ENCODE measurements around the gene TEPSIN. TPM values are rescaled to one million over a fixed set of nuclear protein-coding genes. Genes with fewer than 3 reads are reported as not detected.
A peak's percentile ranks its signal among the peaks of the same experiment; 100 is the strongest.

Gene TEPSIN
- total RNA-seq, 4 donors from 2014 or later, result 19.5 to 31.6 (median 23.5) TPM

DNA sequence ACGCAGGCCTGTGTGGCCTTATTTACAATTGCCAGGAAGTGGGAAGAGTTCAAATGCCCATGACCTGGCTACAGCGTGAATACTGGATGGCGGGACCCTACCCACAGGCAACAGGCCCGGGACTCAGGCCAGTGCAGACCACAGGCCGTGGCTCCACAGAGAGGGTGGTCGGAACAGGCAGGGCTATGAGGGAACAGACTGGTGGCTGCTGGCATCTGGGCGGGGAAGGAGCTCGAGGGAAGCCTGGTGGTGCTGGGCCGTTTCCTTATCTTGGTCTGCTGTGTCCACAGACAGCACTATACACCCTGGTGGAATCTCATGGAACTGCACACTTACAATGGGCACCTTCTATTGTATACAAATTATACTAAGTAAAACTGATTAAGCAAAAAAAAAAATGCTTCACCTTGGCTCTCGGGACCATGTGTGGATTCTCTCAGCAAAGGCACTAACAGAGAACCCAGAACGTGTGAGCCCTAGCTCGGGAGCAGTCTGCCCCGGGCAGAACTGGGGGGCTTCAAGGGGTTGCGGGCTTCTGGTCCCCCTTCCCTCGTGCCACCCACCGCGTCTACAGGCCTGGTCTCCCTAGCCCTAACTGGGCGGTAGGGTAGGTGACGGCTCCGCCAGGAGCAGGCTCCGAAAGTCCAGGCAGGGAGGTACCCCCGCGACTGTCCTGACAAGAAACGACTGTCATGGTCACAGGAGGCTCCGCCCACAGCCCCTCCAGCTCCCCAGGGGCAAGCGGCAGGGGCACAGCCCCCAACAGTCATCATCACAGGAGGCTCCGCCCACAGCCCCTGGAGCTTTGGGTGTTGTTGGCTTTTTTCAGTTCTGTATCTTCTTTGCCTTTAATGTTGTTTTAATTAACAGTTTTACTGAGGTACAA is 37.9 kb downstream of the TEPSIN start:
- intact Hi-C loops (cut with DNase I), result no loop called here
- Histone ChIP-seq H3K9me3 (no peaks in the 10 kb centered on the region), H3K27ac (replicated peaks in 1 of 4) (no peak overlapping the region), H3K4me1 (peaks cover 9 to 15% (median 9%) of the 10 kb centered on the region in 4 donors), H3K4me3 (no peak overlapping the region), H3K27me3 (no peaks in the 10 kb centered on the region), H3K36me3 (peaks cover 0 to 69% (median 42%) of the 10 kb centered on the region in 4 donors)
- 63% methylated on average over 20 of the region's 27 CpGs for WGBS
- no peak for DNase-seq (ENCODE audit: extremely low spot score)
- no peak for TF ChIP-seq EP300 (IDR thresholded peaks at IDR 0.05)
- peak; percentile 52 to 64 (median 55) for TF ChIP-seq CTCF (IDR thresholded peaks at IDR 0.05)

GRCh38 chr17:81200201-81200600 is 38.7 kb downstream of the TEPSIN start:
- H3K4me3 ChIP-seq, result no peak overlapping the region
- no peaks in the 10 kb centered on the region for H3K9me3 ChIP-seq
- TF ChIP-seq POLR2A (IDR thresholded peaks at IDR 0.05; ENCODE audit: low read depth) (no peak), POLR2AphosphoS5 (IDR thresholded peaks at IDR 0.05) (no peak), CTCF (IDR thresholded peaks at IDR 0.05) (no peak), EP300 (IDR thresholded peaks at IDR 0.05) (no peak)
- H3K4me1 ChIP-seq, result peaks cover 9 to 15% (median 12%) of the 10 kb centered on the region in 4 donors
- no peak for DNase-seq (ENCODE audit: extremely low spot score)
- no peaks in the 10 kb centered on the region for H3K27me3 ChIP-seq
- H3K27ac ChIP-seq (replicated peaks in 1 of 4), result no peak overlapping the region
- H3K36me3 ChIP-seq, result peaks cover 0 to 66% (median 42%) of the 10 kb centered on the region in 4 donors
- 87% methylated on average over 3 of the region's 18 CpGs for WGBS
- intact Hi-C loops (cut with DNase I), result no loop called here

- no peak for TF ChIP-seq POLR2AphosphoS5 (IDR thresholded peaks at IDR 0.05)
- no peak for TF ChIP-seq EP300 (IDR thresholded peaks at IDR 0.05)
- TF ChIP-seq CTCF (IDR thresholded peaks at IDR 0.05), result no peak
- TF ChIP-seq POLR2A (IDR thresholded peaks at IDR 0.05; ENCODE audit: low read depth), result no peak
- intact Hi-C loops (cut with DNase I), result loop anchor here (5.0 kb wide), 1 partner anchor 57 kb away; no protein-coding TSS in a partner anchor
- H3K36me3 ChIP-seq, result peaks cover 0 to 64% (median 40%) of the 10 kb centered on the region in 4 donors
These were observed 39.4 kb downstream of the TEPSIN start for GRCh38 chr17:81199482-81199830.

DNA sequence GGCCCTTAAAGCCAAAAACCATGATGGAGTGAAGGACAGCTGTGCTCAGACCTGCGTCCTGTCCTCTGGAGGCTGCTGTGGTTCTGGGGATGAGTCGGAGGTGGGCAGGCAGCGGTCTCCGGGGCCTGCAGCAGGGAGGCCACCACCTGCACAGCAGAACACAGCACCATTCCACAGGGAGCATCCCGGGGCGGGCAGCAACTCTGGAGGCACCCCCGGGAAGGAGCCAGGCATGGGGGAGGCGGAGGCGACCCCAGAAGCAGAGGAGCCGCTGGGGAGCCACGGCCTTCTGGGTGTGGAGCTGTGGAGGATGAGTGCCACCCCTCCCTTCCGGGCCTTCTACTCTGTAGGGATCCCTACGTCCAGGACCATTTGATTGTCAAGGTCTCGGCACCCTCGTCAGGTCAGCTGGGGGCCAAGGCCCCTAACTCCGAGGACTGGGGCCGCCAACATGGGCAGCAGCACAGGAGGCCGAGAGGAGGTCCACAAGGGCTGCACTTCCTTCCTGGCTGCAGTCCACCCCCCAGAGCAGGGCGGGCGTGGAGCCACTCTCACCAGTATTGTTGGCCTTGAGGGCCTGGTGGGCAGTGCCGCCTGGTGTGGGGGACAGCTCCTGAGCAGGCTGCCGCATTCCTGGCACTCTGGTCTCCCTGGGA is 39.9 kb downstream of the TEPSIN start:
- Histone ChIP-seq H3K27ac (replicated peaks in 1 of 4) (no peak overlapping the region), H3K36me3 (peaks cover 0 to 60% (median 39%) of the 10 kb centered on the region in 4 donors), H3K4me3 (no peak overlapping the region), H3K9me3 (no peaks in the 10 kb centered on the region), H3K4me1 (peaks cover 9 to 19% (median 12%) of the 10 kb centered on the region in 4 donors), H3K27me3 (no peaks in the 10 kb centered on the region)
- DNase-seq (ENCODE audit: extremely low spot score), result no peak
- 97% methylated on average over 16 of the region's 22 CpGs for WGBS
- no peak for TF ChIP-seq CTCF (IDR thresholded peaks at IDR 0.05)
- TF ChIP-seq POLR2AphosphoS5 (IDR thresholded peaks at IDR 0.05), result no peak
- TF ChIP-seq EP300 (IDR thresholded peaks at IDR 0.05), result no peak
- TF ChIP-seq POLR2A (IDR thresholded peaks at IDR 0.05; ENCODE audit: low read depth), result no peak
- intact Hi-C loops (cut with DNase I), result loop anchor here (5.0 kb wide), 1 partner anchor 57 kb away; no protein-coding TSS in a partner anchor

More at GRCh38 chr17:81199482-81199830, 39.4 kb downstream of the TEPSIN start:
- 89% methylated on average over 3 of the region's 18 CpGs for WGBS
- H3K4me3 ChIP-seq, result no peak overlapping the region
- H3K4me1 ChIP-seq, result peaks cover 9 to 19% (median 12%) of the 10 kb centered on the region in 4 donors
- DNase-seq (ENCODE audit: extremely low spot score), result no peak
- H3K27ac ChIP-seq (replicated peaks in 1 of 4), result no peak overlapping the region
- H3K27me3 ChIP-seq, result no peaks in the 10 kb centered on the region
- no peaks in the 10 kb centered on the region for H3K9me3 ChIP-seq

All from esophagus muscularis mucosa (tissue), 4 donors.